Sigmoid colon (tissue), 7 donors: ENCODE measurements around the gene TDRKH. TPM values are rescaled to one million over a fixed set of nuclear protein-coding genes. Genes with fewer than 3 reads are reported as not detected.

Experiments used
- DNase-seq: peaks from one replicate; pipeline ENCODE4 v3.0.0-alpha.2; 2019
- H3K27ac ChIP-seq, 4 donors: fragments of 200-600 bp; sonication (generic); one replicate each; pipeline ENCODE4 v1.5.1; 2016 to 2019; ENCODE audit warnings: mild to moderate bottlenecking in 1 of 4
- H3K27me3 ChIP-seq, 3 donors: fragments of 200-600 bp; sonication (generic); one replicate each; pipeline ENCODE4 v1.5.1; 2019; ENCODE audit warnings: mild to moderate bottlenecking in 1 of 3
- H3K36me3 ChIP-seq, 4 donors: fragments of 200-600 bp; sonication (generic); one replicate each; pipeline ENCODE4 v1.5.1; 2016 to 2019
- H3K4me1 ChIP-seq, 4 donors: fragments of 200-600 bp; sonication (generic); one replicate each; pipeline ENCODE4 v1.5.1; 2017 to 2019
- H3K4me3 ChIP-seq, 4 donors: fragments of 200-600 bp; sonication (generic); one replicate each; pipeline ENCODE4 v1.5.1; 2017 to 2019; ENCODE audit warnings: mild to moderate bottlenecking in 2 of 4, moderate library complexity in 1 of 4
- H3K9me3 ChIP-seq, 4 donors: fragments of 200-600 bp in 3 of 4; sonication (generic) in 3 of 4; one replicate each; pipeline versions ENCODE4 v1.5.1 to v1.6.1; 2013 to 2019
- EP300 ChIP-seq, 4 donors: sonication (generic); formaldehyde crosslinking; IDR thresholded peaks; one replicate each; pipeline ENCODE4 v1.6.1; 2017; ENCODE audit warnings: antibody characterized with exemption in 4 of 4
- POLR2A ChIP-seq, 2 donors: fragments of 450-650 bp; IDR thresholded peaks; one replicate each; pipeline ENCODE4 v1.6.1; 2016; ENCODE audit warnings: antibody characterized with exemption in 2 of 2, mild to moderate bottlenecking in 2 of 2, moderate library complexity in 2 of 2
- POLR2AphosphoS5 ChIP-seq, 4 donors: sonication (generic); formaldehyde crosslinking; IDR thresholded peaks; one replicate each; pipeline ENCODE4 v1.6.1; 2017; ENCODE audit warnings: antibody characterized with exemption in 4 of 4
- WGBS, 2 donors: extraction: QIAGEN DNeasy Blood & Tissue Kit; methylation state at CpG; one replicate each; pipeline ENCODE4 v1.1.7; 2013; 5-methylcytosine and 5-hydroxymethylcytosine counted together
- intact Hi-C: fragments of 100-400 bp; cut with DNase I; formaldehyde crosslinking; loops from one replicate; pipeline ENCODE4 v1.15.1; 2023
- polyA plus RNA-seq, 3 donors: library from polyadenylated mRNA; stranded (reverse); fragments of 200-250 nt; gene quantifications; one replicate each; pipeline ENCODE4 v1.2.3, GENCODE V29; 2013
- total RNA-seq, 4 donors: library from RNA; depleted of rRNA; stranded (reverse); fragments of >200 nt; gene quantifications; one replicate each; pipeline ENCODE4 v1.1.0, GENCODE V29; 2016
- TF ChIP-seq, protein P1 (sequence below), 4 experiments: fragments of 450-650 bp in 3 of 4; fragments of 200-600 bp in 1 of 4; IDR thresholded peaks; one replicate each; pipeline ENCODE4 v1.5.1; 2016 to 2019; ENCODE audit warnings: antibody characterized with exemption in 4 of 4, mild to moderate bottlenecking in 3 of 4, moderate library complexity in 2 of 4
- donor health status: healthy with polysubstance abuse.
- donor health status: Bipolar disorder and iron deficiency.
- donor health status: healthy.

TDRKH gene
- total and polyA plus RNA-seq, 7 donors = 1.8 to 5.5 (median 3.9) TPM

DNA sequence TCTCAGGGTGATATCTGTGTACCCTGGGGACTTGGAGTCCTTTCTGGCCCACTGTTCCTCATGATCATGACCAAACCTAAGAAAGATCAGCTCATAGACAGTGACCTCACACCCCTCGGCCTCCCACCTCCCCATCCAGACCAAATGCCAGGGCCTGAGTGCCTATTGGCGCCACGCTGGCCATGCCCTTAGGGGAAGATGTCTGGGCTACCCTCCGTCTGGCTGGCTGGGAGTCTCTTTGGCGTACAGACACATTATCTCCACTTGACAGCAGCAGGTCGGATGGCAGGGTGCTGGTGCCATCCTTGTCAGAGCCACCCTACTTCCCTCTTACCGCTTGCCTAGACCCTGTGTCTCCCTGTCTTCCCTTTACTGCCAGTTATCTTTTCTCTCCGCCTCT, 32.9 kb upstream of the TDRKH start:
- WGBS, 2 donors = 89% methylated on average over 8 of the region's 8 CpGs
- peaks cover 0 to 18% (median 0%) of the 10 kb centered on the region in 3 donors for H3K27me3 ChIP-seq
- H3K4me1 ChIP-seq = no peaks in the 10 kb centered on the region
- H3K4me3 ChIP-seq = no peak overlapping the region
- H3K9me3 ChIP-seq = no peaks in the 10 kb centered on the region
- H3K36me3 ChIP-seq = no peaks in the 10 kb centered on the region
- H3K27ac ChIP-seq = no peak overlapping the region
- intact Hi-C loops = no loop called here
- no peak for DNase-seq
- TF ChIP-seq POLR2A (IDR thresholded peaks at IDR 0.05) (no peak), POLR2AphosphoS5 (IDR thresholded peaks at IDR 0.05) (no peak), EP300 (IDR thresholded peaks at IDR 0.05) (no peak)

DNA sequence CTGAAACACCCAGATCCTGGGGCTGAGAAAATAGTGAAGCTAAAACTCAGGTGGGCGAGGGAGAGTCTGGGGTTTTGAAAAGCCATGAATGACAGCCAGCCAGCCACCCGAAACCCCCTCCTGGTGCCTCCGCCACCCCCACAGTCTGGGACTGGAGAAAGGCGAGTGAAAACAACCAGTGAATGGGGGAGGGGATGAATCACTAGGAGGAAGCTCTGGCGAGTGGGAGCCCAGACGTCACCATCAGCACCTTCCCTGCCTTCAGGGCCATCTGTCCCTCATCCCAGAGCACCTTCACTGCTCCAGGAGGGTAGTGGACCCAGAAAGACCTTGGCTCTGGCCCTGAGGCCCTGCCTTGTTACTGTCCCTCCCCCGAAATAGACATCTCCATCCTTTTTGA, 32.1 kb upstream of the TDRKH start:
- Histone ChIP-seq H3K27me3 (peaks cover 0 to 14% (median 0%) of the 10 kb centered on the region in 3 donors), H3K9me3 (no peaks in the 10 kb centered on the region), H3K4me1 (no peaks in the 10 kb centered on the region), H3K4me3 (no peak overlapping the region), H3K36me3 (no peaks in the 10 kb centered on the region), H3K27ac (no peak overlapping the region)
- WGBS, 2 donors = 60 to 85% methylated on average over 7 of the region's 7 CpGs
- intact Hi-C loops = no loop called here
- DNase-seq = no peak
- TF ChIP-seq POLR2A (IDR thresholded peaks at IDR 0.05) (no peak), POLR2AphosphoS5 (IDR thresholded peaks at IDR 0.05) (no peak), EP300 (IDR thresholded peaks at IDR 0.05) (no peak)
- TF ChIP-seq, protein P1, sequence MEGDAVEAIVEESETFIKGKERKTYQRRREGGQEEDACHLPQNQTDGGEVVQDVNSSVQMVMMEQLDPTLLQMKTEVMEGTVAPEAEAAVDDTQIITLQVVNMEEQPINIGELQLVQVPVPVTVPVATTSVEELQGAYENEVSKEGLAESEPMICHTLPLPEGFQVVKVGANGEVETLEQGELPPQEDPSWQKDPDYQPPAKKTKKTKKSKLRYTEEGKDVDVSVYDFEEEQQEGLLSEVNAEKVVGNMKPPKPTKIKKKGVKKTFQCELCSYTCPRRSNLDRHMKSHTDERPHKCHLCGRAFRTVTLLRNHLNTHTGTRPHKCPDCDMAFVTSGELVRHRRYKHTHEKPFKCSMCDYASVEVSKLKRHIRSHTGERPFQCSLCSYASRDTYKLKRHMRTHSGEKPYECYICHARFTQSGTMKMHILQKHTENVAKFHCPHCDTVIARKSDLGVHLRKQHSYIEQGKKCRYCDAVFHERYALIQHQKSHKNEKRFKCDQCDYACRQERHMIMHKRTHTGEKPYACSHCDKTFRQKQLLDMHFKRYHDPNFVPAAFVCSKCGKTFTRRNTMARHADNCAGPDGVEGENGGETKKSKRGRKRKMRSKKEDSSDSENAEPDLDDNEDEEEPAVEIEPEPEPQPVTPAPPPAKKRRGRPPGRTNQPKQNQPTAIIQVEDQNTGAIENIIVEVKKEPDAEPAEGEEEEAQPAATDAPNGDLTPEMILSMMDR (IDR thresholded peaks at IDR 0.05) = no peak

DNA sequence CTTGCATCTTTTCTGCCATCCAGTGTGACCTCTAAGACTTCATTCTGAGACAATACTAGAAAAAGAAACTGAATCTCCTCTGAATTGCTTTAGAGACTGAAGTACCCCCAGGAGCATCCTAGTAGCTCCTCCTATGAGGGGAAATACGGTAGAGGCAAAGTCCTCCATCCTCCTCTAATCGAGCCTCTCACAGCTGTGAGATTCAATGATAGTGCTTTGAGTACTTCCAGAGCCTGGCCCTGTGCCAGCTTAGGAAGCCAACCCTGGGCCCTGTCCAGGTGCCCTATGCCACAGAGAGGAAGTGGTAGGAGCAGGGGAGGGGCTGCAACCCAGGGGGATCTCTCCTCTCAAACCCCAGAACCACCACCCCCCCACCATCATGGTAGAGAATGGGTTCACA, 30.6 kb upstream of the TDRKH start:
- no peaks in the 10 kb centered on the region for H3K9me3 ChIP-seq
- H3K4me3 ChIP-seq = no peak overlapping the region
- H3K36me3 ChIP-seq = no peaks in the 10 kb centered on the region
- TF ChIP-seq EP300 (IDR thresholded peaks at IDR 0.05) (no peak), POLR2A (IDR thresholded peaks at IDR 0.05) (no peak), POLR2AphosphoS5 (IDR thresholded peaks at IDR 0.05) (no peak)
- TF ChIP-seq, protein P1 (IDR thresholded peaks at IDR 0.05) = no peak
- no peak overlapping the region for H3K27ac ChIP-seq
- H3K27me3 ChIP-seq = peaks cover 0 to 2% (median 0%) of the 10 kb centered on the region in 3 donors
- 21 to 27% methylated on average over 2 of the region's 2 CpGs for WGBS, 2 donors
- no peaks in the 10 kb centered on the region for H3K4me1 ChIP-seq
- DNase-seq = no peak
- intact Hi-C loops = no loop called here

DNA sequence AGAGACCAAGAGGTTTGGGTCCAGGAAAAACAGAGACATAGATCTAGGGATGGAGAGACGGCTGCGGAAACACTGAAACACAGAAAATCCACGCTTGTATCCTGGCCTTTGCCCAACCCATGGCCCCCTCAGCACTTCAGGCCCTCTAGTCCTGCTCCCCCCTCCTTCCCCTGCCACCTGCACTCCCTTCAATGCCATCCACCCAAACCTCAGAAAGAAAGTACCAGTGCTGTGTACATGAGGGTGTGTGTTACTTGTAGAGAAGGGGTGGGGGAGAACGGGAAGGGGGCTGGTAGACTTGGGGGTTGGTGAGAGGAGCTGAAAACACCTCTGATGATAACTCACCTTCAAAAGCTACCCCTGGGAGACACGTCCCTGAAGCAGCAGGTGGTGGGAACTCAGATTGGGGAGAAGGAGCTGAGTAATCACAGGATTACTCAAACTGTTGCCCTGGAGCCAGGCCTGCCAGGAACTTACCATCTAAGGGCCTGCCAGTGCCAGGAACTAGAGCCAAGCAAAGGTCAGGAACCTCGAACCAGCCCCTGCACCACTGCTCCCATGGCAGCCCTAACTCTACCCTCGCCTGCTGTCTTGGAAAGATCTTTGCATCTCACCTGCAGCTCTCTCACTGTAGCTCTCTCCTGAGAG, 29.8 kb upstream of the TDRKH start:
- Histone ChIP-seq H3K9me3 (no peaks in the 10 kb centered on the region), H3K27ac (no peak overlapping the region), H3K27me3 (no peaks in the 10 kb centered on the region), H3K4me1 (no peaks in the 10 kb centered on the region), H3K36me3 (no peaks in the 10 kb centered on the region), H3K4me3 (no peak overlapping the region)
- intact Hi-C loops = no loop called here
- DNase-seq = no peak
- 76 to 86% methylated on average over 7 of the region's 7 CpGs for WGBS, 2 donors
- TF ChIP-seq EP300 (IDR thresholded peaks at IDR 0.05) = no peak
- TF ChIP-seq POLR2A (IDR thresholded peaks at IDR 0.05) = no peak
- TF ChIP-seq, protein P1 (IDR thresholded peaks at IDR 0.05) = no peak
- TF ChIP-seq POLR2AphosphoS5 (IDR thresholded peaks at IDR 0.05) = no peak

DNA sequence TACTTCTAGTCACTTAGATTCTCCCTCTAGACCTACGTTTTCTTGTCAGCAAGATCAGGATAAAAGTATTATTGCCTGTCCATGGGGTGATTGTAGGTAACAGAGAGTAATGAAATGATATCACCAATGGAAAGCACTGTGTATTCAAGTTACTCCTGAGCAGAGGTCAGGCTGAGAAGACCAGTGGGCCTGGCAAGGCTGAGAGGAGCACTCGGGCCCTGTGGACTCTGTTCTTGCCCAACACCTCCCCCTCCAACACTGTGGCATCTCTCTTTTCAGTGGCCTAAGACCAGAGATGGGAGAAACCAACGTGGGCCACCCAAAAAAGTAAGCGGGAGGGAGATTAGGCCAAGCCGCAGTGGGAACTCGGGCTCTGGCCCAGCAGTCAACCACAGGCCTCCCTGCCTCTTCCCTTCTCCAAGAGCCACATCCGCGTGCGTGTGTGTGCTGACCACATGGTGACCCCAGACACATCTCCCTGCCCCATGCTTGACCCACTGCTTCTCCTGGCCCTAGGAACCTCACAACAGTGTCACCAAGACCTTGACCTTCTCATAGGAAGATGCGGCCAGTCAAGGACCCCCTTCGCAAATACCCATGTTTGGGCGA, 29.0 kb upstream of the TDRKH start:
- no peak for DNase-seq
- Histone ChIP-seq H3K4me1 (no peaks in the 10 kb centered on the region), H3K4me3 (no peak overlapping the region), H3K27ac (no peak overlapping the region), H3K27me3 (no peaks in the 10 kb centered on the region), H3K36me3 (no peaks in the 10 kb centered on the region), H3K9me3 (no peaks in the 10 kb centered on the region)
- 92% methylated on average over 12 of the region's 12 CpGs for WGBS, 2 donors
- intact Hi-C loops = no loop called here
- TF ChIP-seq, protein P1 (IDR thresholded peaks at IDR 0.05) = no peak
- no peak for TF ChIP-seq EP300 (IDR thresholded peaks at IDR 0.05)
- TF ChIP-seq POLR2AphosphoS5 (IDR thresholded peaks at IDR 0.05) = no peak
- TF ChIP-seq POLR2A (IDR thresholded peaks at IDR 0.05) = no peak
